NCI-H1092 (cell line): ENCODE measurements around the gene TNFRSF1B.

Experiments used
- DNase-seq: peaks from one replicate; lab custom pipeline; 2025; lab: John Stamatoyannopoulos, UW

The TNFRSF1B gene

DNA sequence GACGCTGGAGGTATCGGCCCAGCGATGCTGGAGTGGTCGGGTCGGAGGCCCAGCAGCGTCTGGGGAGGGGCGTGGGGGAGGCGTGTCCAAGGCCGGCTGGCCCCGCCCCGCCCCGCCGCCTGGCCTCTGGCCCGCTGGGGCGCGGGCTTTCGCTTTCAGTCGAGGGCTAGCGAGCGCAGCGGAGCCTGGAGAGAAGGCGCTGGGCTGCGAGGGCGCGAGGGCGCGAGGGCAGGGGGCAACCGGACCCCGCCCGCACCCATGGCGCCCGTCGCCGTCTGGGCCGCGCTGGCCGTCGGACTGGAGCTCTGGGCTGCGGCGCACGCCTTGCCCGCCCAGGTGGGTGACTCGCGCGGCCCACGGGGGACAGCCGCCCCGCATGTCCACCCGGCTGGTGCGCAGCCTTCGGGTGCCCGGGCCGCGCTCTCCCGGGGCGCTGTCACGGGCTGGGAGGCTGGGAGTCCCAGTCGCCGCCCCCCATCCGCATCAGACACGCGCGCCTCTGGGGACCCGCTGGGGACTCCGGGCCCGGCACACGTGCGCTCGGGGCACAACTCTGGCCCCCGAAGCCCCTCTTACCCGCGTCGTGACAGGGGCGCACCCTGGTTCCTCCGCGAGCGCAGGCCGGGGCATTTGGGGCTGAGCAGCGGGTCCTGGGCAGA is at the start of gene TNFRSF1B:
TNFRSF1B (plus strand) TSS at position 158 of the 659 bp plus-strand sequence; CDS start at position 259, 101 bp downstream.
- no peak for DNase-seq

DNA sequence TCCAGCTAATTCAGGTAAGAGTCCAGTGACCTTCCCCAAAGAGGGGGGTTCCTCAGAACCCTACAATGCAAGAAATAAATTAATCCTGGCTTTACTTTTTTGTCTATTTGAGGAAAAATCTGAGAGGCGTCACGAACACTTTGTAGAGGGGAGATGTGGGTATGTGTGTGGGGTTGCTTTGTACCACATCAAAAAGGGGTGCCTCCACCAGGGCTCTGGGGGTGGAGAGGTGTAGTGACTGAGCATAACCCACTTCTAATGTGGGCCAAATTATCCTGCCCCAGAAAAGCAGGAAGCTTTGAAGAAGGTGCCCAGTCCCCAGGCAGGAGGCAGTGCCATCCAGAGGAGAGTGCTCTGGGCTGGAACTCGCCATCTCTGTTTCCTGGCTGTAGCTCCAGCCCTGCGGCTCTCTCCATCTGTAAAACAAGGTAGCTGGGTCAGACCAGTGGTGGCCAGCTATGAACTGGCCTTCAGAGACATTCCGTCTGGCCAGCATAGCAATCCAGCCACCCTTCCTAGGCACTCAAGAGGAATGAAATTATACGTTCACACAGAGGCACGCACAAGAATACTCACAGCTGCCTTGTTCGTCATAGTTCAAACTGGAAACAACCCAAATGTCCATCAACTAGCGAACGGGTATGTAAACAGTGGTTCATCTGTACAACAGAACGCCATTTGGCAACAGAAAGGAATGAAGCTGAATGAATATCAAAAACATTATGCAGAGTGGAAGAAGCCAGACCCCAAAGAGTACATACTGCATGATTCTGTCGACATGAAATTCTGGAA is 45.4 kb upstream of the TNFRSF1B start:
- DNase-seq = no peak

DNA sequence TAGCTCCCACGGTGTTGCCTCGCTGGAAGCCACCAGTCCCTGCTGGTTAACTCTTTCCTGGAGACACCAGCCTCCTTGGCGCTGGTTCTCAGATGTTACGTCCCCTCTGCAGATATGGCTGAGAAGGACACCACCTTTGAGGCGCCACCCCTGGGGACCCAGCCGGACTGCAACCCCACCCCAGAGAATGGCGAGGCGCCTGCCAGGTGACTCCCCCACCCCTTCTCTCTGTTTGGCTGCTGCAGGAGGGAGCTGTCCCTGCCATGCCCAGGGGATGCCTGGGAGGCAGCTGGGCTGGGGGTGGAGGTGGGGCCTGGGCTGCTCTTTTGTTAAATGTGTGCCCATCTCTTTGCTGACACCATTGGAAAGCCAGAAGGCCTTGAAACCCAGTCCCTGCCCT is 43.6 kb upstream of the TNFRSF1B start:
- DNase-seq = no peak

DNA sequence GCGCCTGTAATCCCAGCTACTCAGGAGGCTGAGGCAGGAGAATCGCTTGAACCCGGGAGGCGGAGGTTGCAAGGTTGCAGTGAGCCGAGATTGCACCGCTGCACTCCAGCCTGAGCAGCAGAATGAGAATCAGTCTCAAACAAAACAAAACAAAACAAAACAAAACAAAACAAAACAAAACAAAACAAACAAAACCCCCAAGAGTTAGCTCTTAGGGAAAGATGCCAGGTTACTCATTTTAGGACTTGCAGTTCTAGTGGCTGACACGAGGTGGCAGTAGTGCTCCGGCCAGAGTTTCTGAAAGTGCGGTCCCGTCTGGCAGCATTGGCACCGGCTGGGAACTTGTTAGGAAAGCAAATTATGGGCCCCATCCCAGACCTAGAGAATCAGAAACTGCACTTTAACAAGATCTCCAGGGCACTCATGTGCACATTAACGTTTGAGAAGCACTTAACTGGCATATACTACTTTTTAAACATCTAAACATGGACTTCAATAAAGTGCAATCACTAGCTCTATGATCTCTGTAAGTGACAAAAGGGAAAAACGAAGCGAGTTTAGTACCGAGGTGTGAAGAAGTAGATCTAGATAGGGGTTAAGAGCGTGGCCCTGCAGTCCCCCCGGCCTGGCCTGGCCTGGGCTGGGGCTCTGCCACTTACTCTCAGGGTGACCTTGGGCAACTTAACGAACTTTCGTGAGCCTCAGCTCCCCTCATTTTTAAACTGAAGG is 41.9 kb upstream of the TNFRSF1B start:
- DNase-seq = peak; percentile 54

DNA sequence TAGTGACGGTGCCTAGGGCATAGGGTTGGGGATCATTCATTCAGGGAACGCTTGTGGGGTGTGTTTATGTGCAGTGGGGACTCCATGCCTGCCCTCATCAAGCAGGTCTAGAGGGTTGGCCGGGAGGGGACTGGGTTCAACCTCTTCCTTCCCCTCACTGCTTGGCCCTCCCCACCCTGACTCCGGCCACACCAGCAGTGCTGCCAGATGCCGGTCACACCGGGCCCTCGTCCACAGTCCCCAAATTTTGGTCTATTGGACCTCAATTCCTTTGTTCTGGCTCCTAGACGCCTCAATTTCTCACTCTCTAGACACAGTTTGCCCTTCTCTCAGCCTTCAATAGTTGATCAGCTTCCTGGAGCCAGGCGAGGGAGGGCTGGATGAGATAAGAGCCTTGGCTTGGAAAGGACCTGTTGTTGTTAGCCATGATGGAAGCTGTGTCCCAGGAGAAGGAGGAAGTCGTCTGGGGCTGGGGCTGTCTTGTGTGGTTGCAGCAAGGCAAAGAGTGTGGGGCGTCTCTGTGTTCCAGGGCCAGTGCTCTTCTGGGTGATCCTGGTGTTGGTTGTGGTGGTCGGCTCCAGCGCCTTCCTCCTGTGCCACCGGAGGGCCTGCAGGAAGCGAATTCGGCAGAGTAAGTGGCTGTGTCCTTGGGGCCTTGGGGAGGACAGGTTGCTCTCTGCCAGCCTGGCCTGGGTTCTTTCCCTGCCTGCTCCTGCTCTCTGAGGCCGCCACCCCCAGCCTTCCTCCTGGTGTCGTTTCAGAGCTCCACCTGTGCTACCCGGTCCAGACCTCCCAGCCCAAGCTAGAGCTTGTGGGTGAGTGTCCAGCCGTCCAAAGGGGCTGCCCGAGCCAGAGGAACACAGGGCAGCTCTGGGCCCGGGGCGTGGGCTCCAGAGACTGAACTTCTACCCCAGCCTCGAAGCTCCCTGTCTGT is 41.1 kb upstream of the TNFRSF1B start:
- no peak for DNase-seq

DNA sequence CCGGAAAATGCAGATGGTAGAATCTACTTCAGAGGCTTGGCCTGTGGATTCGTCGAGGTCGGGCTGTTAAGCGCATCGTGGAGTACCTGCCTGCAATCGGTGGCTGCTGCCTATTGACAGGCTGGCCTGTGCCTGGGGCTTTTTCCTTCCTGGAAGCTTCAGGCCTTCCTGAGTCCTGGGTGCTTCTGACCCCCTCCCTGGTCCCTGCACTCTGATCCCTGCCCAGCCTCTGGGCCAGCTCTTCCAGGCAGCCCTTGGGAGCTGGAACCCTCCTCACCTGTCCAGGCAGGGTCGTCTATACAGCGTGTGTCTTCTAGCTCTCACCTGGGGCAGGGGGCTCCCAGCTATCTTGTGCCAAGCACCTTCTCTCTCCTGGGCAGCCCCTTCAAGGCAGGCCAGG is 40.0 kb upstream of the TNFRSF1B start:
- DNase-seq = no peak

DNA sequence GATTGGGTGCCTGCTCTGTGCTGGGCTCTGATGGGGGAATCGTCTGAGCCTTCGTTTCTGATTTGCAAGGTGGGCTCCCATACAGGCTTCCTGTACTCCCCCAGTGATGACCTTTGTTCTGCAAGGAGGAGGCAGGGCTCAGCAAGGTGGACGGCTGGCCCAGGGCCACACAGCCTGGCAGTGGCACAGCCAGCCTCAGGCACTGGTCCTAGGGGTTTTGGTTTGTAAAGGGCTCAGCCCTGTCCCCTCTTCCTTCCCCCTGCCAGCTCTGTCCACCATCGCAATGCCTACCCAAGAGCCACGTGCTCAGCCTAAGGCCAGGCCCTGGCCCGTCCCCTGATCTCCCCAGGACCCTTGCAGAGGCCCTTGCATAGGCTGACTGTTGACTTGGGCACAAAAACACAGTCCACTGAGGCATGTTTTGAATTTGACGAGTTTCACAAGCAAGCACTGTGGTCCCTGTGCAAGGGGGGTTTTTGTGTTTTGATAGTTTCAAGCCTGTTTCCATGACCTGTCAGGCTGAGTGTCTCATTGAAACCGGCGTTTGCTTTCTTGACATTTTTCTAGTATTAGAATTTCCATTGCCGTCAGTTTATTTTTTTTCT is 39.5 kb upstream of the TNFRSF1B start:
- DNase-seq = no peak

DNA sequence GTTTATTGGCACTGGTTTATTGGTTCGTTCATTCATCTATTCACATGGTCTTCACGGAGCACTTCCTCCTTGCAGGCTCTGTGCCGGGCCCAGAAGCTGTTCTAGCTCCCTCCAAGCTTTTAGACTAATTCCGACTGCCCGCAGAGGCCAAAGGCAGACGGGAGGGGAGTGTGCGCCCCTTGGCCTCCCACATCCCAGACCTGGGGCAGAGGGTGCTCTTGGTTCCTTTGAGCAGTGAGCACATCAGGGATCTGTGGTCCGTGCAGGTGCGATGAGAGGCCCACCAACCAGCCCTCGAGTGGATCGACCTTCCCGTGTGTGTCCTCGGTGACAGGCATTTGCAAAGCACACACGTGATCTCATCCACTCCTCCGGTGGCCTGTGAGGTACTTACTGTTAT is 38.7 kb upstream of the TNFRSF1B start:
- no peak for DNase-seq

DNA sequence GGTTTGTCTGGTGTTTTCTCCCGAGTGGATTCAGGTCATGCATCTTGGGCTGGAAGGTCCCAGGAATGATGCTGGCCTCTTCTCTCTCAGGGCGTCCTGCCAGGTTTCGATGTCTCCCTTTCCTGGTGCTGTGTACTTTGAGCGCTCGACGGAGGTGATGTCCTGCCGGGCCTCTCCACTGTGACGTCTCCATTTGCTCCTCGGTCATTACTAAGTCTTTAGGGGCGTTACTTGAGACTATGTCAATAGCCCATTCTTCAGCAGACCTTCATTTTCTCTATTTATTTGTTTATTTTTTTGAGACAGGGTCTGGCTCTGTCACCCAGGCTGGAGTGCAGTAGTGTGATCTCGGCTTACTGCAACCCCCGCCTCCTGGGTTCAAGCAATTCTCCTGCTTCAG is 37.2 kb upstream of the TNFRSF1B start:
- DNase-seq = no peak

DNA sequence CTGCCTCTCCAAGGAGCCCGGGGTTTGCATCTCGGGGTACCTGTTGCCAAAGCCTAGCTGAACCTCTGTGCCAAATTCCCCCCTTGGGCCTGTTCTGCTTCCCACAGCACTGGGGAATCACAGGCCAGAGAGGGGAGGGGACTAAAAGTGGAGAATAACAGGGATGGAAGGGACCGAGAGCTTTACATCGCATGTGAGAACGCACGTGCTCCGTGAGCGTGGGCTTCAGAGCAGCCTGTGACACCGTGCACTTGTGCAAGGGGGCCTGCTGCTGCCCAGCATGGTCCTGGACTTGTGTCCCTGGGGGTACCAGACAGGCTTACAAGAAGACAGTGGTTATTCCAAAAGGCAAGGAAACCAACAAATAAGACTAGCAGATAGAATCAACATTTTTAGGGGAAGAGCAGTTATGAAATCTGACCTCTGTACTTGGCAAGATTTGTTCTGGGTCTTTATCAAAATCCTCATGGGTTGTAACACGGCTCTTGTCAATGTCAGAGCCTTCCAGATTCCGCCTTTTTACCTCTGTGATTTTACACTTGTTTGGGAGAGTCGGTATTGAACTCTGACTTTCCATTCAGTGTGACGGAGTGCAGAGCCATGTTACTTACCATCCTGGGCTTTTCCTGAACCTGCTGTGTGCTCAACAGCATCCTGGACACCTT is 36.2 kb upstream of the TNFRSF1B start:
- no peak for DNase-seq

DNA sequence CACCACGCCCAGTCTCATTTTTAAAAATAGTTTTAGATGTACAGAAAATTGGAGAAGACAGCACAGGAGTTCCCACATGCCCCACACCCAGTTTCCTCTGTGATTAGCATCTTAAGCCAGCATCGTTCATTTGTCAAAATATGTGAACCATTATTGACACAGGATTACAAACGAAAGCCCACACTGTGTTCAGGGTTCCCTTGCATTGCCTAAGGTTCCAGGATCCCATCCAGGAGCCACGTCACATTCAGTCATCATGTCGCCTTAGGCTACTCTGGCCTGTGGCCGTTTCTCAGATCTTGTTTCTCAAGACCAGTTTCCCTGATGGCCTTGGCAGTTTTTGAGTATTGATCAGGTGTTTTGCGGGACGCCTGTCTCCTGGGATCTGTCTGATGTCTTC is 34.7 kb upstream of the TNFRSF1B start:
- no peak for DNase-seq

DNA sequence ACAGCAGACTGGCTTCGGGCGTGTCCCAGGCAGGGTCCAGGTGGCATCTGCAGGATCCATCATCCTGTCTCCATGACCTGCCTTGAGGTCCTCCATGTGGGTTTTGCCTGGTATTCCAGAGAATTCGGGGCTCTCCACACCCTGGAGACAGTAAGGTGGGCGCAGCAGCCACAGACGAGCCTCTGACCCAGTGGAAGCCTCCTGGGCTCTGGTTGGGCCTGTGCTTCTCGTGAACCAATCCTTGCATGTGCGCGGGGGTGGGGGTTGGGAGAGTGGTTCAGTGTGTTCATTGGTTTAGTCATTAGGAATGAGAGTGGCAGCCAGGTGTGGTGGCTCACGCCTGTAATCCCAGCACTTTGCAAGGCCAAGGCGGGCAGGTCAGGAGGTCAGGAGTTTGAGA is 32.1 kb upstream of the TNFRSF1B start:
- DNase-seq = no peak

DNA sequence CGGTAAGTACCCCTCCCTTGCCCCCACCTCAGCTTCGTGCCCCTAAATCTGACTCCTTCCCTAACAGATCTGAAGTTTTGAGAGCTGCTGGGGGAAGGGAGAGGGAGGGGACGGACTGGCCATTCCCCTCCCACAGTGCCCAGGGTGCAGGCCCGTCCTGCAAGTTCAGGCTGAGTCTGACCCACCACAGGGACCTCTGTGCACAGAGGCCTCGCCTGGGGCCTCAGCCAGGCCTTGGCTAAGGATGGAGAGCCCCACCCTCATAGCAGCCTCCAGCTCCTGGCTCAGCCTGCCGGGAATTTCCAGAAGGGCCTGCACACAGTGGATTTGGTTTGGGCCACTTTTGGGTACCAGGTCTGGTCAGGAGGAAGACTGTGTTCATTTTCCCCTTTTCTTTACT is 31.2 kb upstream of the TNFRSF1B start:
- no peak for DNase-seq

DNA sequence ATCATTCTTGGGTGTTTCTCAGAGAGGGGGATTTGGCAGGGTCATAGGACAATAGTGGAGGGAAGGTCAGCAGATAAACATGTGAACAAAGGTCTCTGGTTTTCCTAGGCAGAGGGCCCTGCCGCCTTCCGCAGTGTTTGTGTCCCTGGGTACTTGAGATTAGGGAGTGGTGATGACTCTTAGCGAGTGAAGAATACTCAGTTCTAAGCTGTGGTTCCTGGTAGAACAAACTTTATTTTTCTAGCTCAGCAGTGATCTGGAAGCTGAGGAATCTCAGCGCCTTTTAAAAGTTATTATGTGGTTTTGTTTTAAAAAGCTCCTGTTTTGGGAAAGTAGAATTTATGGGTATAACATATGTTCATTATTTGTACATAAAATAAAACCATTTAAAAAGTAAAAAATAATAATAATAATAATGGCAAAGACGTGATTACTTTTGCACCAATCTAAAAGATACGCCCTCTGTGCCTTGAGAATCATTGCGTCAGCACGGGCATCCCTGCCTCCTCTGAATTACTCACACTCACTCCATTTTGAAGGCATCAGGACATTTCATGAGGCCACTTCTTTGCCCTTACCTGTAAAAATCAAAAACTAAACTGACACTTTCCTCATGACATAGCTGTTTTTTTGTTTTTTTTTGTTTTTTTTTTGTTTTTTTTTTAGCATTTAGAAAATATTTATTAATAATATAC is 29.7 kb upstream of the TNFRSF1B start:
- no peak for DNase-seq

DNA sequence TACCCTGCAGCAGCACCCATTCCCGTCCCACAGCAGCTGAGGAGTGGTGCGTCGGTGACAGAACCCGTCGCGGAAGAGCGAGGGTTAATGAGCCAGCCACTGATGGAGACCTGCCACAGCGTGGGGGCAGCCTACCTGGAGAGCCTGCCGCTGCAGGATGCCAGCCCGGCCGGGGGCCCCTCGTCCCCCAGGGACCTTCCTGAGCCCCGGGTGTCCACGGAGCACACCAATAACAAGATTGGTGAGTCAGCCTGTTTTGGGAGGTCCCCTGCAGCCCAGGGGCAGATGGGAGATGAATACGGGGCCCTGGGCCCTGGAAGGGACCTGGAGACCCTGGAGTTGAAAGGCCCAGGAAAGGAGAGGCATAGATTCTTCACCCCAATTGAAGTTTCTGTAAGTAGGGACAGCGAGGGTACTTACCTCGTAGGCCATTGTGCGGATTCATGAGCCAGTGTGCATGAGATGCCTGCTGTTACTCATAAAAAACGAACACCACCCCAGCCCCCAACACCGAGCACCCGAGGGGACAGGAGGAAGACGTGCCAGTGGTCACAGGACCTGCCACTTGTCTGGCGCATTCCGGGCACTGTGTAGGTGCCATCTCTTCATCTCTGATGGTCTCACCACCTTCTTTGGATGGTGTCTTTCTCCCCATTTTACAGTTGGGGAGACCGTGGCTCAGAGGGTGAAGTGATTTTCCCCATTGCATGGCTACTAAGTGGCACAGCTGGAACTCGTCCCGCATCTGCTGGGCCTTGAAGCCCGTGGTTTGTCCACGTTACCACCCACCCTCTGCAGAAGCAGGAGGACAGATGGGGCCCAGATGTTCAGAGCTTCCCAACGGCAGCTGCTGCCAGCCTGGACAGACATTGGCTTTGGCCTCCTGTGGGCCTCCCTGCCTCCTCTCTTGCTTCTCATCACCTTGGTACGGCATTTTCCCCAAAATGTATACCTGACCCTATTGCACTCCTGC is 28.3 kb upstream of the TNFRSF1B start:
- no peak for DNase-seq

DNA sequence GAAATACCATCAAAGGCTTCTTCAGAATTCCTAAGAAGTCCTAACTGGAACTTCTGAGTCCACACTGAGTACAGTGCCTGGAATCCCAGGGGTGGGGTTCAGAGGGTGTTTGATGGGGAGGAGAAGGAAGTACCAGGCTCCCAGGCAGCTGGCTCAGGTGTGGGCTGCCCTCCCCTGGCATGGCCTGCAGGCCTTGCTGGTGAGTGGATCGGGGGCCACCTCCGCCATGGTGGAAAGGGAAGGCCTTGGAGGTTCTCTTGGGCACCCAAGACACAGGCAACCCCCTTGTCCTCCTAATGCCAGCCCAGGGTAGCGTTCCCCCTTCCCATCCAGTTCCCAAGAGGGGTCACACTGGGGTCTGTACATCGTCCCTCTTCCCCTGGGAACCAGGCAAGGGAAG is 26.8 kb upstream of the TNFRSF1B start:
- DNase-seq = no peak

DNA sequence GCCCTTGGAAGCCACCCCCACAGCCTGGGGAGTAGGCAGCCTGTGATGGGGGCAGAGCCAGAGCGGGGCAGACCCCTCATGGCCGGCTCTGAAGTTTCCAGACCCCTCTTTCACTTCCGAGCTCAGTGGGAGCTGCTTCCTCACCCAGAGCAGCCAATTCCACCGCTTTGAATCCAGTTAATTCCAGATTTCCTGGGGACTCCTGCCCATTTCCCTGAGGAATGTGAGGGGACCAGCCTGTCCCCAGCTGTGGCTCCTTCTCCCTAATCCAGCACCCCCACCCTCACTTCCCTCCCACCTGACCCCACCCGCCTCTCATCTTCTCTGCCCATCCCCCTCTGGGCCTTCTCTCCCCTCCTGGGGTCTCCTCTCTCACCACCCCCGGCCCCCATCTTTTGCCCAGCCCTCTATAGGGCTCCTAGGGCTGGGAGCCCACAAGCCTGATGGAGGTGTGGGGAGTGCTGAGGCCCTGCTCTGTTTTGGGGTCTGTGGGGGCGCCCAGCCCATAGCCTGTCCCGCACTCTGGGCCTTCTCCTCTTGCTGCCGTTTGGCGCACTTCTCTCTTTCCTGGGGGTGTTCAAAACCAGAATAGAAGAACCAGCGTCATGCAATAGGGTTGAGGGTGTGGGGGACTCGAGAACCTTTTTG is 26.2 kb upstream of the TNFRSF1B start:
- no peak for DNase-seq

DNA sequence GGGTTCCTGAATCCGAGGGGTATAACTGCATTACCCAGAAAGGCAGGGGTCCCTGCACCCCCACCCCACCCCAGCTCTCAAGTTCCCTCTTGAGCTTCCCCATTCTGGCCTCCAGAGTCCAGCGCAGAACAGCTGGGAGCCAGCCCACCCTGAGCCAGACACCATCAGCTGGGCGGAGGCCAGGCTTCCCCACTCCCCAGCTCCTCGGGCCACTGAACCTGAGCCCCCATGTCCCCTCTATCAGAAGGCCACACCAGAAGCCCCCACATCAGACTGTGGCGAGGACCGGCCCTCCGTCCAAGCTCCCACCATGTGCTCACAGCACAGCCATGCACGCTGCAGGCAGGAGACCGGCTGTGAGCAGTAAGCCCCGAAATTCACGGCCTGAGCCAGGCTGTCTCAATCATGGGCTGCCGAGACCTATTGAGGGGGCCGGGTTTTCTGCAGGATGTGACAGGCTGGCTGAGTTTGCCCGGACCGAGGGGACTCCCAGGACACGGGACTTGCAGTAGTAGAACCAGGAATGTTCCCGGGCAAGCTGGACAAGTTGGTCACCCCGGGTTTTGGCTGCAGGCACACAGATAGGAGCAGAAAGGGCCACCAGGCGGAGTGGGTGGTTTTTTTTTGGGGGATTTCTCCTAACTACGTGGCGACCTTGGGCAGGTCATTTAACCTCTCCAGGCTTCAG is 25.5 kb upstream of the TNFRSF1B start:
- DNase-seq = no peak
